ENCODE measurements around the gene NFIL3. TPM values are rescaled to one million over a fixed set of nuclear protein-coding genes. Genes with fewer than 3 reads are reported as not detected.

The NFIL3 gene
- total and polyA plus RNA-seq, 2 of the 8 experiments (the other 6 are each of a cell fraction or from before 2014, with no cell fraction given), result 3.4 to 13.5 TPM

- TF ChIP-seq, protein P1, sequence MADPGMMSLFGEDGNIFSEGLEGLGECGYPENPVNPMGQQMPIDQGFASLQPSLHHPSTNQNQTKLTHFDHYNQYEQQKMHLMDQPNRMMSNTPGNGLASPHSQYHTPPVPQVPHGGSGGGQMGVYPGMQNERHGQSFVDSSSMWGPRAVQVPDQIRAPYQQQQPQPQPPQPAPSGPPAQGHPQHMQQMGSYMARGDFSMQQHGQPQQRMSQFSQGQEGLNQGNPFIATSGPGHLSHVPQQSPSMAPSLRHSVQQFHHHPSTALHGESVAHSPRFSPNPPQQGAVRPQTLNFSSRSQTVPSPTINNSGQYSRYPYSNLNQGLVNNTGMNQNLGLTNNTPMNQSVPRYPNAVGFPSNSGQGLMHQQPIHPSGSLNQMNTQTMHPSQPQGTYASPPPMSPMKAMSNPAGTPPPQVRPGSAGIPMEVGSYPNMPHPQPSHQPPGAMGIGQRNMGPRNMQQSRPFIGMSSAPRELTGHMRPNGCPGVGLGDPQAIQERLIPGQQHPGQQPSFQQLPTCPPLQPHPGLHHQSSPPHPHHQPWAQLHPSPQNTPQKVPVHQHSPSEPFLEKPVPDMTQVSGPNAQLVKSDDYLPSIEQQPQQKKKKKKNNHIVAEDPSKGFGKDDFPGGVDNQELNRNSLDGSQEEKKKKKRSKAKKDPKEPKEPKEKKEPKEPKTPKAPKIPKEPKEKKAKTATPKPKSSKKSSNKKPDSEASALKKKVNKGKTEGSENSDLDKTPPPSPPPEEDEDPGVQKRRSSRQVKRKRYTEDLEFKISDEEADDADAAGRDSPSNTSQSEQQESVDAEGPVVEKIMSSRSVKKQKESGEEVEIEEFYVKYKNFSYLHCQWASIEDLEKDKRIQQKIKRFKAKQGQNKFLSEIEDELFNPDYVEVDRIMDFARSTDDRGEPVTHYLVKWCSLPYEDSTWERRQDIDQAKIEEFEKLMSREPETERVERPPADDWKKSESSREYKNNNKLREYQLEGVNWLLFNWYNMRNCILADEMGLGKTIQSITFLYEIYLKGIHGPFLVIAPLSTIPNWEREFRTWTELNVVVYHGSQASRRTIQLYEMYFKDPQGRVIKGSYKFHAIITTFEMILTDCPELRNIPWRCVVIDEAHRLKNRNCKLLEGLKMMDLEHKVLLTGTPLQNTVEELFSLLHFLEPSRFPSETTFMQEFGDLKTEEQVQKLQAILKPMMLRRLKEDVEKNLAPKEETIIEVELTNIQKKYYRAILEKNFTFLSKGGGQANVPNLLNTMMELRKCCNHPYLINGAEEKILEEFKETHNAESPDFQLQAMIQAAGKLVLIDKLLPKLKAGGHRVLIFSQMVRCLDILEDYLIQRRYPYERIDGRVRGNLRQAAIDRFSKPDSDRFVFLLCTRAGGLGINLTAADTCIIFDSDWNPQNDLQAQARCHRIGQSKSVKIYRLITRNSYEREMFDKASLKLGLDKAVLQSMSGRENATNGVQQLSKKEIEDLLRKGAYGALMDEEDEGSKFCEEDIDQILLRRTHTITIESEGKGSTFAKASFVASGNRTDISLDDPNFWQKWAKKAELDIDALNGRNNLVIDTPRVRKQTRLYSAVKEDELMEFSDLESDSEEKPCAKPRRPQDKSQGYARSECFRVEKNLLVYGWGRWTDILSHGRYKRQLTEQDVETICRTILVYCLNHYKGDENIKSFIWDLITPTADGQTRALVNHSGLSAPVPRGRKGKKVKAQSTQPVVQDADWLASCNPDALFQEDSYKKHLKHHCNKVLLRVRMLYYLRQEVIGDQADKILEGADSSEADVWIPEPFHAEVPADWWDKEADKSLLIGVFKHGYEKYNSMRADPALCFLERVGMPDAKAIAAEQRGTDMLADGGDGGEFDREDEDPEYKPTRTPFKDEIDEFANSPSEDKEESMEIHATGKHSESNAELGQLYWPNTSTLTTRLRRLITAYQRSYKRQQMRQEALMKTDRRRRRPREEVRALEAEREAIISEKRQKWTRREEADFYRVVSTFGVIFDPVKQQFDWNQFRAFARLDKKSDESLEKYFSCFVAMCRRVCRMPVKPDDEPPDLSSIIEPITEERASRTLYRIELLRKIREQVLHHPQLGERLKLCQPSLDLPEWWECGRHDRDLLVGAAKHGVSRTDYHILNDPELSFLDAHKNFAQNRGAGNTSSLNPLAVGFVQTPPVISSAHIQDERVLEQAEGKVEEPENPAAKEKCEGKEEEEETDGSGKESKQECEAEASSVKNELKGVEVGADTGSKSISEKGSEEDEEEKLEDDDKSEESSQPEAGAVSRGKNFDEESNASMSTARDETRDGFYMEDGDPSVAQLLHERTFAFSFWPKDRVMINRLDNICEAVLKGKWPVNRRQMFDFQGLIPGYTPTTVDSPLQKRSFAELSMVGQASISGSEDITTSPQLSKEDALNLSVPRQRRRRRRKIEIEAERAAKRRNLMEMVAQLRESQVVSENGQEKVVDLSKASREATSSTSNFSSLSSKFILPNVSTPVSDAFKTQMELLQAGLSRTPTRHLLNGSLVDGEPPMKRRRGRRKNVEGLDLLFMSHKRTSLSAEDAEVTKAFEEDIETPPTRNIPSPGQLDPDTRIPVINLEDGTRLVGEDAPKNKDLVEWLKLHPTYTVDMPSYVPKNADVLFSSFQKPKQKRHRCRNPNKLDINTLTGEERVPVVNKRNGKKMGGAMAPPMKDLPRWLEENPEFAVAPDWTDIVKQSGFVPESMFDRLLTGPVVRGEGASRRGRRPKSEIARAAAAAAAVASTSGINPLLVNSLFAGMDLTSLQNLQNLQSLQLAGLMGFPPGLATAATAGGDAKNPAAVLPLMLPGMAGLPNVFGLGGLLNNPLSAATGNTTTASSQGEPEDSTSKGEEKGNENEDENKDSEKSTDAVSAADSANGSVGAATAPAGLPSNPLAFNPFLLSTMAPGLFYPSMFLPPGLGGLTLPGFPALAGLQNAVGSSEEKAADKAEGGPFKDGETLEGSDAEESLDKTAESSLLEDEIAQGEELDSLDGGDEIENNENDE (IDR thresholded peaks at IDR 0.05; ENCODE audit: insufficient replicate concordance, low read length), result no peak
- TF ChIP-seq CBX5 (IDR thresholded peaks at IDR 0.05; ENCODE audit: low read depth, low read length), result no peak
- no peak for TF ChIP-seq SP2 (IDR thresholded peaks at IDR 0.05; ENCODE audit: low read length)
- TF ChIP-seq SIN3A (conservative IDR thresholded peaks at IDR 0.05 in 1 of 2, IDR thresholded peaks at IDR 0.05 in 1 of 2; ENCODE audit: low read depth in 1 of 2, low read length in 2 of 2), result no peak
- TF ChIP-seq NRF1 (IDR thresholded peaks at IDR 0.05; ENCODE audit: low read depth, low read length), result no peak
- TF ChIP-seq HDAC6 (IDR thresholded peaks at IDR 0.05; ENCODE audit: low read depth, low read length), result no peak
- TF ChIP-seq EZH2 (IDR thresholded peaks at IDR 0.05; ENCODE audit: low read depth, low read length, severe bottlenecking), result no peak
- TF ChIP-seq MAFK (IDR thresholded peaks at IDR 0.05; ENCODE audit: low read depth, low read length), result no peak
- TF ChIP-seq CBX8 (IDR thresholded peaks at IDR 0.05; ENCODE audit: borderline replicate concordance, low read depth, low read length), result no peak
- TF ChIP-seq CTBP2 (IDR thresholded peaks at IDR 0.05; ENCODE audit: borderline replicate concordance, insufficient read depth, insufficient read length, low read length), result no peak
- TF ChIP-seq JUN (IDR thresholded peaks at IDR 0.05; ENCODE audit: low read depth, low read length), result no peak
These were observed 32.2 kb downstream of the NFIL3 start (continued) for GRCh38 chr9:91391412-91391811.

Data from H1 (cell line).